Measurements from ENCODE around the gene TXNDC15. TPM values are rescaled to one million over a fixed set of nuclear protein-coding genes. Genes with fewer than 3 reads are reported as not detected.
"Not testable (repeated sequence)": the region's sequence is repeated elsewhere in the genome, so short reads cannot be mapped to it uniquely, and the experiment has no call there.

Gene TXNDC15
- total RNA-seq, 2 donors from 2014 or later: 31.5 to 36.5 TPM

DNA sequence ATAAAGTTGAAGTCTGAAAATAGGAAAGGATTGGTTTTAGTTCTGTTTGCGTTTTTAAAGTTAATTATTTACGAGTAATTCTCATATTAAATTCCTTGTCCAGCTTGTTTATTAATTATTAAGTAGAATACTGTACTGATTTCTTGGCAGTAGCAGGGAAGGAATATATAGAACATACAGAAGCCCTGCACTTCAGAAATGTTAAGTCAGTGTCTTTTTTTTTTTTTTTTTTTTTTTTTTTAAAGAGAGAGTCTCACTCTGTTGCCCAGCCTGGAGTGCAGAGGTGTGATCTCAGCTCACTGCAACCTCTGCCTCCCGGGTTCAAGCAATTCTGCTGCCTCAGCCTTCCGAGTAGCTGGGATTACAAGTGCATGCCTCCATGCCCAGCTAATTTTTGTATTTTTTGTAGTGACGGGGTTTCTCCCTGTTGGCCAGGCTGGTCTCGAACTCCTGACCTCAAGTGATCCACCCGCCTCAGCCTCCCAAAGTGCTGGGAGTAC is 24.7 kb upstream of the TXNDC15 start:
- not testable (repeated sequence) for DNase-seq; H3K27me3 Mint-ChIP-seq; H3K9me3 ChIP-seq (ENCODE audit: control insufficient read depth, low read length, poor library complexity, severe bottlenecking); H3K36me3 Mint-ChIP-seq (ENCODE audit: low read depth); ATAC-seq
- H3K4me3 Mint-ChIP-seq: peak overlapping the region; percentile 45
- H3K4me1 Mint-ChIP-seq: peaks cover 19% of the 10 kb centered on the region
- peak overlapping the region; percentile 71 for H3K27ac Mint-ChIP-seq

DNA sequence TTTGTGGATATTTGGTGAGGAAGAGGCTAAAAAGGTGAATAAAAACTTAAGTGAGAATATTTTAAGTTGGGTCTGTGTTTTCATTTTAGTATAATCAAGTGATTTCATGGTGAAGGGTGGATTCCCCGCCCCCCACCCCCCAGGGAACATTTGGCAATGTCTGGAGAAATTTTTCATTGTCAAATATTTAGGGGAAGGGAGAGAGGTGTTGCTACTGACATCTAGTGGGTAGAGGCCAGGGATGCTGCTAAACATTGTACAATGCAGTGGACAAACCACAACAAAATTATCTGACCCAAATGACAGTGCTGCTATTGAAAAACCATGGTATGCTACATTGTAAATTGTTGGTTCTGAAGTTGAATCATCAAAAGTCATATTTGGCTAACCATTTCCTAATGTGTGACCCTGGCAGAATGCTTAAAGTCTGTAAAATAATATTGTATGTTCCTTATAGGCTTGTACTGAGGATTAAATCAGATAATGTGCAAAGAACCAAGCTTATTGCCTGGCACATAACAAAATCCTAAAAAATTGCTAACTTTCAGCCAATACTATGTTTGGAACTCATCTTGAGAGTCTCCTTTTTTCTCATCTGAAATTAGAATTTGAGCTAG is 22.8 kb upstream of the TXNDC15 start:
- Mint-ChIP-seq H3K27ac (peak overlapping the region; percentile 29), H3K36me3 (ENCODE audit: low read depth) (no peaks in the 10 kb centered on the region), H3K4me1 (peaks cover 17% of the 10 kb centered on the region), H3K4me3 (peak overlapping the region; percentile 12), H3K27me3 (no peaks in the 10 kb centered on the region)
- no peak for DNase-seq
- no peak for ATAC-seq
- H3K9me3 ChIP-seq (ENCODE audit: control insufficient read depth, low read length, poor library complexity, severe bottlenecking): no peaks in the 10 kb centered on the region

DNA sequence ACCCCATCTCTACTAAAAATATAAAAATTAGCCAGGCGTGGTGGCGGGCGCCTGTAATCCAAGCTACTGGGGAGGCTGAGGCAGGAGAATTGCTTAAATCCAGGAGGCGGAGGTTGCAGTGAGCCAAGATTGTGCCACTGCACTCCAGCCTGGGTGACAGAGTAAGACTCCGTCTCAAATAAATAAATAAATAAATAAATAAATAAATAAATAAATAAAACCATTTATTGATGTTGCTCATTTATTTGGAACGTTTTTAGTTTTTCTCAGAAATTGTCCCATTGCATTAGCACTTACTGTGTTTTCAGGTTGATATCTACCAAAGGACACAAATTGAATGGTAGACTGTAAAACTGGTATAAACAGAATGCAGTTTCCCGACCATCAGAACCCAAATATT is 17.7 kb upstream of the TXNDC15 start:
- not testable (repeated sequence) for H3K4me1 Mint-ChIP-seq; H3K9me3 ChIP-seq (ENCODE audit: control insufficient read depth, low read length, poor library complexity, severe bottlenecking); DNase-seq; H3K4me3 Mint-ChIP-seq; H3K27me3 Mint-ChIP-seq; H3K36me3 Mint-ChIP-seq (ENCODE audit: low read depth); ATAC-seq; H3K27ac Mint-ChIP-seq

DNA sequence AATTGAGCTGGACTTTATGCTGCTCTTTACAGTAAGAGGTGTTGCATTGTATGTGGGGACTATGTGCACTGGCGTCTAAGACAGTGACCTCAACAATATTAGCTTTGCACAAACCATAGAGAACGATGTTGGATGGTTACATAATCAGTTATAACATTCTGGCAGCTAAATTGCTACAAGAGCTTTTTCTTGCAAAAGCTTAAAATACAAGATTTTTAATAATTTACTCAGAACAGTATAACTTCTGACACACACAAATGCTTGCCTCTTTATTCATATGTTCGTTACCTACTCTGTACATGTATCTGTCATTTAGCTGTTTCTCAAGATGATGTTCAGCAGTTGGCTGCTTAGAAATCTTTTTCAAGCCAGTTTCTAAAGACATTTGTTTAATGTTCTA is 16.8 kb upstream of the TXNDC15 start:
- H3K36me3 Mint-ChIP-seq (ENCODE audit: low read depth): peaks cover 2% of the 10 kb centered on the region
- ATAC-seq: no peak
- no peaks in the 10 kb centered on the region for H3K9me3 ChIP-seq (ENCODE audit: control insufficient read depth, low read length, poor library complexity, severe bottlenecking)
- peak overlapping the region; percentile 61 for H3K27ac Mint-ChIP-seq
- no peak overlapping the region for H3K4me3 Mint-ChIP-seq
- H3K4me1 Mint-ChIP-seq: peaks cover 8% of the 10 kb centered on the region
- H3K27me3 Mint-ChIP-seq: no peaks in the 10 kb centered on the region
- no peak for DNase-seq

DNA sequence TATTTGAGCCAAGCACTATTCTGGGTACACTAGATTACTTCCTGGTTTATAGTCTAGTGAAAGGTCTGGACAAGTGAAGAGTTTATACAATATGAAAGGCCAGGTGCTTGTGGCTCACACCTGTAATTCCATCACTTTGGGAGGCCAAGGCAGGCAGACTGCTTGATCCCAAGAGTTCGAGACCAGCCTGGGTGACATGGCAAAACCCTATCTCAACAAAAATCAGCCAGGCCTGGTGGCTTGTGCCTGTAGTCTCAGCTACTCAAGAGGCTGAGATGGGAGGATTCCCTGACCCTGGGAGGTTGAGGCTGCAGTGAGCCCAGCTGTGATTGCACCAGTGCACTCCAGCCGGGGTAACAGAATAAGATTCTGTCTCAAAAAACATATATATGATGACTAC is 9.5 kb upstream of the TXNDC15 start:
- H3K9me3 ChIP-seq (ENCODE audit: control insufficient read depth, low read length, poor library complexity, severe bottlenecking): no peaks in the 10 kb centered on the region
- Mint-ChIP-seq H3K36me3 (ENCODE audit: low read depth) (no peaks in the 10 kb centered on the region), H3K4me3 (no peak overlapping the region), H3K27ac (no peak overlapping the region), H3K27me3 (no peaks in the 10 kb centered on the region), H3K4me1 (no peaks in the 10 kb centered on the region)
- ATAC-seq (no peak), DNase-seq (no peak)

DNA sequence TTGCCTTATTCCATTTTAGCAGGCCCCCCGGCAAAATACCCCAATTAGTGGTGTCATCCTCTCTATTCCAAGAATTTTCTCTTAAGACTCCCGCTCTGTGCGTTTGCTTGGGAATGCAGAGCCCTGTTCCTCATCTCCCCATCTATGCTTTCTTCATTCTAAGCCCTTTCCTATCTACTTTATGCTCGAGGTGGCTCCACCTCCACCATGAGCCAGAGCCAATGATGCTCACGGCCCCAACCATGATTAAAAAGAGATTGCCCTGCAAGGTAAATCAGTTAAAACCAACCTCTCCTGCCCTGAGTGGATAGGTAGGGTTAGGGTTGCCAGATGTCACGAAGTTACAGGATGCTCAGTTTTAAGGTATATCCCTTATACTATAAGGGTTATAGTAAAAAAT is 677 bp upstream of the TXNDC15 start:
- Mint-ChIP-seq H3K4me3 (peak overlapping the region; percentile 95), H3K27me3 (no peaks in the 10 kb centered on the region), H3K36me3 (ENCODE audit: low read depth) (peaks cover 4% of the 10 kb centered on the region), H3K4me1 (peaks cover 28% of the 10 kb centered on the region), H3K27ac (peak overlapping the region; percentile 93)
- no peaks in the 10 kb centered on the region for H3K9me3 ChIP-seq (ENCODE audit: control insufficient read depth, low read length, poor library complexity, severe bottlenecking)
- DNase-seq: no peak
- no peak for ATAC-seq

DNA sequence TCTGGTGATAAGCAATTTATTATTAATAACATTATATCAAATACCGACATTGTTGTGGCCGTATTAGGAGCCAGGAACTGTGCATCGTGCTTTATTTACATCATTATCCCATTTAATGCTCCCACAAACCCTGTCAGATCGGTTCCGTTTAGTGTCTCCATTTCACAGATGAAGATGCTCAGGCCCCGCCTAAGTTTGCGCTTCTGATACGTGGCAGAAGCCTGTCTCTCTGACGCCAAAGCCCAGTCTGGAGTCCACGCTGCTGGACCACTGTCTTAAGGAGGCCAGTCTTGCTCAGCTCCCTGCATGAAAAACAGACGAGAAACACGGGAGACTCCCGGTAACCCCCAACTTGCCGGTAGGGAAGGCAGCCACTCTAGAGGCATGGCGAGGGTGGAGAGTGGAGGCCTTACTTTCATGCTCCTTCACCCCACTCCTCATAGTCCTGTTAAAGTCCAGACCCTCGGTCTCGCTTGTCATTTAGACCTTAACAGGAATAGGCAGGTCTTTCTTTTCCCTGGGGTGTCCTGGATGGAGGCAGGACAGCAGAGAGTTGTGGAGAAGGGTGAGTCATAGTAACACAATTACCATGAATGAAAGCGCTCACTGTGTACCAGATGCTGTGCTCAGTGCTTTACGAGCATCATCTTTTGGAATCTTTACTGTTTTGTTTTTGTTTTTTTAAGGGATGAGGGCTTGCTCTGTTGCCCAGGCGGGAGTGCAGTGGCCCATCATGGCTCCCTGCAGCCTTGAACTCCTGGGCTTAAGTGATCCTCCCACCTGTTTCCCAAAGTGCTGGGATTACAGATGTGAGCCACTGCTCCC is 872 bp downstream of the TXNDC15 start:
- H3K4me3 Mint-ChIP-seq: peak overlapping the region; percentile 95
- ATAC-seq: peak; percentile 28

DNA sequence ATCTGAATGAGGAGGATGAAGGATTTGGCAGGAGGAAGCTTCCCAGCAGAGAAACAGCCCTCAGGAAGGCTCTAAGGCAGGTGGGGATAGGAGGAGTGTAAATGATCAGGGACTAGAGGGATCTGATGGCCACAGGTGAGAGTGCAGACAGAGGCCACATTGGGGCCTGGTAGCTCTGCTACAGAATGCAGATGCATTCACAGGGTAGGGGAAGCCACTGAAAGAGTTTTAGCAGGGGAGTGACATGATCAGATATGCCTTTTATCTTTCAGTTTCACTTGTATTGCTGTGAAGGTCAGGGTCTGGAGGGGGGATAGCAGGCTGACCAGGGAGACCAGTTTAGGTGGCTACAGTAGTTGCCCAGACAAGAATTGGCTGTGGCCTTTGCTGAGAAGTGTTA is 3.0 kb downstream of the TXNDC15 start:
- no peak for ATAC-seq
- no peaks in the 10 kb centered on the region for H3K27me3 Mint-ChIP-seq
- H3K4me3 Mint-ChIP-seq: peak overlapping the region; percentile 63
- no peak for DNase-seq
- peaks cover 4% of the 10 kb centered on the region for H3K36me3 Mint-ChIP-seq (ENCODE audit: low read depth)
- H3K9me3 ChIP-seq (ENCODE audit: control insufficient read depth, low read length, poor library complexity, severe bottlenecking): no peaks in the 10 kb centered on the region
- peaks cover 45% of the 10 kb centered on the region for H3K4me1 Mint-ChIP-seq
- H3K27ac Mint-ChIP-seq: peak overlapping the region; percentile 93

More for the DNA sequence above, 872 bp downstream of the TXNDC15 start:
- Mint-ChIP-seq H3K4me1 (peaks cover 39% of the 10 kb centered on the region), H3K36me3 (ENCODE audit: low read depth) (peaks cover 4% of the 10 kb centered on the region), H3K27me3 (no peaks in the 10 kb centered on the region), H3K27ac (peak overlapping the region; percentile 93)
- H3K9me3 ChIP-seq (ENCODE audit: control insufficient read depth, low read length, poor library complexity, severe bottlenecking): no peaks in the 10 kb centered on the region
- no peak for DNase-seq

DNA sequence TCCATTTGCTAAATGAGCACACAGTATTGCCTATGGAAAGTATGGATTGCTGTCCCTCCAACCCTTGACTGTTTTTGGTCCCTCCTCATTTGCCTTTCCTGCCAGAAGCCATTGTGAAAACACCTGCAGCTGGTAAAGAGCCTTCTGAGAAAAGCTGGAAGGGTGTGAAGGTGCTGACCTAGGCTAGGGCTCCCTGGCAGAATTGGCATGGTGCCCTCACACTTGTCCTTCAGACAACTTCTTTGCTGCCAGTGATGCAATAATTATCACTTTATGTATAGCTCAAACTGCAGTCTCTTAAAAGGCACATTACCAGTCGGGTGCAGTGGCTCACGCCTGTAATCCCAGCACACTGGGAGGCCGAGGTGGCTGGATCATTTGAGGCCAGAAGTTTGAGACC is 4.2 kb downstream of the TXNDC15 start:
- peaks cover 44% of the 10 kb centered on the region for H3K4me1 Mint-ChIP-seq
- H3K4me3 Mint-ChIP-seq: no peak overlapping the region
- peaks cover 4% of the 10 kb centered on the region for H3K36me3 Mint-ChIP-seq (ENCODE audit: low read depth)
- H3K27me3 Mint-ChIP-seq: no peaks in the 10 kb centered on the region
- DNase-seq: no peak
- H3K27ac Mint-ChIP-seq: peak overlapping the region; percentile 53
- no peak for ATAC-seq
- H3K9me3 ChIP-seq (ENCODE audit: control insufficient read depth, low read length, poor library complexity, severe bottlenecking): no peaks in the 10 kb centered on the region

DNA sequence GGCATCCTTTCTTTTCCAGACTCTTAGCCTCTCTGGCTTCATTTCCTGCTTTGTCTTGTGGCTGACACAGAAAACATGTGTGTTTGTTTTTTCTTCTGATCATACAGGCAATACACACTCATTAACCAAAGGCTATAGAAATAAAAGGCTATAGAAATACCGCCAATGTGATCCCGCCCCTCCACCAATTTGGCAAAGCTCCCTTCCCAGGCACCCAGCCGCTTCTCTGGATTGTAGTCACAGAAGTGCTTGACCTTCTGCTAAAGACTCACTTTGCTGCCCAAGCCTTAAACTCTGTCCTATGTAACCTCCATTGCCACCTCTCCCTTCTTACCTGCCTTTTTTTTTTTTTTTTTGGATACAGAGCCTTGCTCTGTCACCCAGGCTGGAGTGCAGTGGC is 5.3 kb downstream of the TXNDC15 start:
- no peak for ATAC-seq
- Mint-ChIP-seq H3K27ac (peak overlapping the region; percentile 66), H3K4me1 (peaks cover 42% of the 10 kb centered on the region), H3K36me3 (ENCODE audit: low read depth) (peaks cover 4% of the 10 kb centered on the region), H3K4me3 (no peak overlapping the region), H3K27me3 (no peaks in the 10 kb centered on the region)
- no peaks in the 10 kb centered on the region for H3K9me3 ChIP-seq (ENCODE audit: control insufficient read depth, low read length, poor library complexity, severe bottlenecking)
- no peak for DNase-seq

DNA sequence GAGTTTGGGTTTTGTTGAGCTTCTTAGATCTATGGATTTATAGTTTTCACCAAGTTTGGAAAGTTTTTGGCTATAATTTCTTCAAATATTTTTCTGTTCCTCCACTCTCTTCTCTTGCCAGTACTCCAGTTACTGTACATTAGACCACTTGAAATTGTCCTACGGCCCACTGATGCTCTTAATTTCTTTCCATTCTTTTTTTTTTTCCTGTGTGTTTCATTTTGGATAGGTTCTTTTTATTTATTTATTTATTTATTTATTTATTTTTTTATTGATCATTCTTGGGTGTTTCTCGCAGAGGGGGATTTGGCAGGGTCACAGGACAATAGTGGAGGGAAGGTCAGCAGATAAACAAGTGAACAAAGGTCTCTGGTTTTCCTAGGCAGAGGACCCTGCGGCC is 6.8 kb downstream of the TXNDC15 start:
- H3K9me3 ChIP-seq (ENCODE audit: control insufficient read depth, low read length, poor library complexity, severe bottlenecking); H3K27me3 Mint-ChIP-seq; H3K4me3 Mint-ChIP-seq; H3K36me3 Mint-ChIP-seq (ENCODE audit: low read depth); DNase-seq; ATAC-seq: not testable (repeated sequence)
- Mint-ChIP-seq H3K4me1 (peaks cover 45% of the 10 kb centered on the region), H3K27ac (peak overlapping the region; percentile 66)

DNA sequence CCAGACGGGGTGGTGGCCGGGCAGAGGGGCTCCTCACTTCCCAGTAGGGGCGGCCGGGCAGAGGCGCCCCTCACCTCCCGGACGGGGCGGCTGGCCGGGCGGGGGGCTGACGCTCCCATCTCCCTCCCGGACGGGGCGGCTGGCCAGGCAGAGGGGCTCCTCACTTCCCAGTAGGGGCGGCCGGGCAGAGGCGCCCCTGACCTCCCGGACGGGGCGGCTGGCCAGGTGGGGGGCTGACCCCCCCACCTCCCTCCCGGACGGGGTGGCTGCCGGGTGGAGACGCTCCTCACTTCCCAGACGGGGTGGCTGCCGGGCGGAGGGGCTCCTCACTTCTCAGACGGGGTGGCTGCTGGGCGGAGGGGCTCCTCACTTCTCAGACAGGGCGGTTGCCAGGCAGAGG is 7.5 kb downstream of the TXNDC15 start:
- H3K9me3 ChIP-seq (ENCODE audit: control insufficient read depth, low read length, poor library complexity, severe bottlenecking); ATAC-seq; H3K27ac Mint-ChIP-seq; DNase-seq; H3K27me3 Mint-ChIP-seq; H3K4me3 Mint-ChIP-seq; H3K36me3 Mint-ChIP-seq (ENCODE audit: low read depth): not testable (repeated sequence)
- peaks cover 38% of the 10 kb centered on the region for H3K4me1 Mint-ChIP-seq

DNA sequence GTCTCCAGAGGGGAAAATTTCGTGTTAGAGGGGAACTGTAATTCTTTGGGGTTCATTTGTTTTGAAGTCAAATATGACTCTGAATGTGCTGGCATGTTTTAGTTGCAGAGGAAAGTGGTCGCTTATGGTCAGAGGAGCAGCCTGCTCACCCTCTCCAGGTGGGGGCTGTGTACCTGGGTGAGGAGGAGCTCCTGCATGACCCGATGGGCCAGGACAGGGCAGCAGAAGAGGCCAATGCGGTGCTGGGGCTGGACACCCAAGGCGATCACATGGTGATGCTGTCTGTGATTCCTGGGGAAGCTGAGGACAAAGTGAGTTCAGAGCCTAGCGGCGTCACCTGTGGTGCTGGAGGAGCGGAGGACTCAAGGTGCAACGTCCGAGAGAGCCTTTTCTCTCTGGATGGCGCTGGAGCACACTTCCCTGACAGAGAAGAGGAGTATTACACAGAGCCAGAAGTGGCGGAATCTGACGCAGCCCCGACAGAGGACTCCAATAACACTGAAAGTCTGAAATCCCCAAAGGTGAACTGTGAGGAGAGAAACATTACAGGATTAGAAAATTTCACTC is 13.5 kb downstream of the TXNDC15 start:
- DNase-seq (no peak), ATAC-seq (no peak)
- Mint-ChIP-seq H3K27me3 (no peaks in the 10 kb centered on the region), H3K36me3 (ENCODE audit: low read depth) (peaks cover 3% of the 10 kb centered on the region), H3K4me3 (no peak overlapping the region), H3K4me1 (peaks cover 23% of the 10 kb centered on the region), H3K27ac (peak overlapping the region; percentile 81)
- no peaks in the 10 kb centered on the region for H3K9me3 ChIP-seq (ENCODE audit: control insufficient read depth, low read length, poor library complexity, severe bottlenecking)
